H1 (cell line): Measurements from ENCODE around the gene CACNG4. TPM values are rescaled to one million over a fixed set of nuclear protein-coding genes. Genes with fewer than 3 reads are reported as not detected.

ENCODE experiments used
- ATF2 ChIP-seq: IDR thresholded peaks from 2 replicates; pipeline ENCODE4 v1.6.1; 2012; ENCODE audit warnings: low read length, inconsistent platforms
- ATF3 ChIP-seq: IDR thresholded peaks from 2 replicates; pipeline ENCODE4 v1.6.1; 2011; ENCODE audit warnings: low read depth, mild to moderate bottlenecking, low read length; ENCODE audit not compliant: insufficient read depth
- CHD1 ChIP-seq: IDR thresholded peaks from 2 replicates; pipeline ENCODE4 v1.6.1; 2012; ENCODE audit warnings: low read depth, low read length, improper control_type of control experiment
- CHD7 ChIP-seq: fragments of 300-600 bp; sonication (generic); IDR thresholded peaks from 2 replicates; pipeline ENCODE4 v1.7.1; 2012; ENCODE audit warnings: low read length, moderate library complexity, mild to moderate bottlenecking, inconsistent platforms; ENCODE audit not compliant: insufficient replicate concordance
- E2F6 ChIP-seq: IDR thresholded peaks from 2 replicates; pipeline ENCODE4 v1.6.1; 2012; ENCODE audit warnings: inconsistent platforms
- SUZ12 ChIP-seq: fragments of 200-600 bp; sonication (generic); IDR thresholded peaks from 2 replicates; pipeline ENCODE4 v1.6.1; 2012; ENCODE audit warnings: mild to moderate bottlenecking, inconsistent platforms, low read length, moderate library complexity, mixed read lengths
- TCF12 ChIP-seq: IDR thresholded peaks from 2 replicates; pipeline ENCODE4 v1.6.1; 2011; ENCODE audit warnings: low read depth, mild to moderate bottlenecking, low read length
- polyA plus RNA-seq, 7 experiments: library from polyadenylated mRNA; depleted of rRNA in 3 of 7; stranded (reverse) in 5 of 7; unstranded in 2 of 7; fragments of >200 nt in 5 of 7; fragments of 200-250 nt in 2 of 7; gene quantifications; 1 replicate in 5 of 7; 2 replicates in 1 of 7; 4 replicates in 1 of 7; pipeline versions ENCODE4 v1.2.1 to v1.2.3, GENCODE V29; 2011 to 2013; ENCODE audit warnings: missing spikeins in 2 of 7, mixed read lengths in 2 of 7
- total RNA-seq: library from RNA; stranded (reverse); fragmentation: NEBNext Ultra II Directional; extraction: Animal tissue kit (Norgen Biotek cat#: 25700); gene quantifications from 2 replicates; pipeline ENCODE4 v1.2.1, GENCODE V29; 2021

CACNG4 gene
- total and polyA plus RNA-seq, 2 of the 8 experiments (the other 6 are each of a cell fraction or from before 2014, with no cell fraction given), result 3.6 to 5.6 TPM

GRCh38 chr17:66944351-66945146, 20.0 kb upstream of the CACNG4 start (continued):
- no peak for TF ChIP-seq CHD7
- TF ChIP-seq CHD1, result no peak
- no peak for TF ChIP-seq E2F6
- TF ChIP-seq TCF12, result no peak
- no peak for TF ChIP-seq ATF3
- no peak for TF ChIP-seq SUZ12
- TF ChIP-seq ATF2, result no peak
